ENCODE data around the gene TRIM3.

- TF ChIP-seq CTCF (IDR thresholded peaks at IDR 0.05 in 2 of 3, conservative IDR thresholded peaks at IDR 0.05 in 1 of 3; ENCODE audit: borderline replicate concordance in 1 of 3, insufficient read depth in 1 of 3, low read depth in 2 of 3, low read length in 2 of 3) (no peak), POLR2A (IDR thresholded peaks at IDR 0.05; ENCODE audit: borderline replicate concordance, extremely low read depth, insufficient read depth, insufficient read length) (peak; percentile 58), POLR2AphosphoS5 (IDR thresholded peaks at IDR 0.05; ENCODE audit: low read depth, low read length) (peak; percentile 77), FOSL1 (IDR thresholded peaks at IDR 0.05; ENCODE audit: low read depth) (no peak), MAX (IDR thresholded peaks at IDR 0.05) (no peak), SRF (IDR thresholded peaks at IDR 0.05; ENCODE audit: low read depth) (no peak), ZNF274 (IDR thresholded peaks at IDR 0.05; ENCODE audit: low read depth, low read length) (no peak), RAD21 (IDR thresholded peaks at IDR 0.05; ENCODE audit: low read depth) (no peak), REST (IDR thresholded peaks at IDR 0.05; ENCODE audit: low read depth) (no peak)
Observed at GRCh38 chr11:6468712-6469495, 4.8 kb downstream of the TRIM3 start.
